OCI-LY3 (cell line): Measurements from ENCODE around the gene TTLL10.

Experiments
- CTCF ChIP-seq: fragments of 200-600, 300-600 bp; sonication (generic); IDR thresholded peaks from 2 replicates; pipeline ENCODE4 v1.5.1; 2014; ENCODE audit warnings: antibody characterized with exemption, low read length, low read depth
- EZH2phosphoT487 ChIP-seq: fragments of 200-600 bp; shearing (Covaris generic); IDR thresholded peaks from 2 replicates; pipeline ENCODE4 v1.6.1; 2018; ENCODE audit warnings: antibody characterized with exemption, mixed run types, low read depth

GRCh38 chr1:1218524-1219200 lies 45.0 kb downstream of the TTLL10 start:
- TF ChIP-seq CTCF = no peak
- TF ChIP-seq EZH2phosphoT487 = no peak
